Measurements from ENCODE around the gene PELI2. TPM values are rescaled to one million over a fixed set of nuclear protein-coding genes. Genes with fewer than 3 reads are reported as not detected.

The PELI2 gene
- total and polyA plus RNA-seq, 2 experiments from 2014 or later: 8.0 to 24.5 TPM

GRCh38 chr14:56092763-56093162 is 25.4 kb upstream of the PELI2 start:
- Histone ChIP-seq H3K36me3 (ENCODE audit: insufficient read depth) (no peaks in the 10 kb centered on the region), H3K4me1 (ENCODE audit: insufficient read depth) (peaks cover 23% of the 10 kb centered on the region), H2AFZ (peak overlapping the region; percentile 24; the same call in 1 of the 2 replicates), H3K27ac (ENCODE audit: low read depth) (no peak overlapping the region), H3F3A (replicated peaks; ENCODE audit: low read depth) (no peaks in the 10 kb centered on the region), H3K4me2 (no peak overlapping the region), H3K9me2 (ENCODE audit: insufficient read depth) (peaks cover 2% of the 10 kb centered on the region; the same call in 1 of the 2 replicates), H4K20me1 (replicated peaks; ENCODE audit: insufficient read depth) (no peaks in the 10 kb centered on the region), H3K27me3 (ENCODE audit: insufficient read depth) (no peaks in the 10 kb centered on the region), H3K4me3 (no peak overlapping the region), H3K79me2 (replicated peaks; ENCODE audit: insufficient read depth) (no peaks in the 10 kb centered on the region)
- Mint-ChIP-seq H3K27ac (no peak overlapping the region), H3K9me3 (no peaks in the 10 kb centered on the region), H3K27me3 (ENCODE audit: insufficient read depth, low read depth, poor library complexity) (peaks cover 1% of the 10 kb centered on the region), H3K36me3 (ENCODE audit: low read depth) (no peaks in the 10 kb centered on the region), H3K4me1 (peaks cover 27% of the 10 kb centered on the region), H3K4me3 (no peak overlapping the region)
- no peak for TF ChIP-seq REST (IDR thresholded peaks at IDR 0.05; ENCODE audit: unreplicated experiment)
- no peak for TF ChIP-seq EZH2 (IDR thresholded peaks at IDR 0.05; ENCODE audit: low read depth, unreplicated experiment)
- no peak for TF ChIP-seq EZH2phosphoT487 (IDR thresholded peaks at IDR 0.05; ENCODE audit: unreplicated experiment)
- no peak for TF ChIP-seq POLR2AphosphoS5 (IDR thresholded peaks at IDR 0.05; ENCODE audit: low read depth)
- TF ChIP-seq ZNF331 (CRISPR knock-in tag; IDR thresholded peaks at IDR 0.05; ENCODE audit: low read depth): no peak
- no peak for TF ChIP-seq NANOG (IDR thresholded peaks at IDR 0.05; ENCODE audit: borderline replicate concordance)
- no peak for TF ChIP-seq ZNF114 (CRISPR knock-in tag; IDR thresholded peaks at IDR 0.05)
- TF ChIP-seq CTCF (conservative IDR thresholded peaks at IDR 0.05; ENCODE audit: low read depth in 2 of 2): no peak
- TF ChIP-seq JUNB (IDR thresholded peaks at IDR 0.05; ENCODE audit: unreplicated experiment): no peak
- DNase-seq (ENCODE audit: low spot score) (no peak), ATAC-seq (no peak)

- no peaks in the 10 kb centered on the region for H3K27me3 ChIP-seq (ENCODE audit: insufficient read depth)
- peaks cover 3% of the 10 kb centered on the region for H3K27me3 Mint-ChIP-seq (ENCODE audit: insufficient read depth, low read depth, poor library complexity)
- peak overlapping the region; percentile 68 for H3K27ac Mint-ChIP-seq
- H3K4me1 Mint-ChIP-seq: peaks cover 15% of the 10 kb centered on the region; the same call in 2 of the 3 replicates
- peak overlapping the region; percentile 24; the same call in 1 of the 2 replicates for H2AFZ ChIP-seq
- H3K9me3 Mint-ChIP-seq: no peaks in the 10 kb centered on the region
- no peak for DNase-seq (ENCODE audit: low spot score)
- ATAC-seq: no peak
- H3K4me3 ChIP-seq: no peak overlapping the region
- no peaks in the 10 kb centered on the region for H3F3A ChIP-seq (replicated peaks; ENCODE audit: low read depth)
- no peaks in the 10 kb centered on the region for H3K79me2 ChIP-seq (replicated peaks; ENCODE audit: insufficient read depth)
- H3K36me3 Mint-ChIP-seq (ENCODE audit: low read depth): no peaks in the 10 kb centered on the region
- no peak overlapping the region for H3K4me2 ChIP-seq
- no peak overlapping the region for H3K4me3 Mint-ChIP-seq
- no peak overlapping the region for H3K27ac ChIP-seq (ENCODE audit: low read depth)
- peaks cover 11% of the 10 kb centered on the region for H3K4me1 ChIP-seq (ENCODE audit: insufficient read depth)
- H3K36me3 ChIP-seq (ENCODE audit: insufficient read depth): no peaks in the 10 kb centered on the region
- H3K9me2 ChIP-seq (ENCODE audit: insufficient read depth): peaks cover 7% of the 10 kb centered on the region; the same call in 1 of the 2 replicates
- no peaks in the 10 kb centered on the region for H4K20me1 ChIP-seq (replicated peaks; ENCODE audit: insufficient read depth)
- TF ChIP-seq EZH2phosphoT487 (IDR thresholded peaks at IDR 0.05; ENCODE audit: unreplicated experiment) (no peak), STAT1 (IDR thresholded peaks at IDR 0.05; ENCODE audit: unreplicated experiment) (no peak), ZNF462 (CRISPR knock-in tag; IDR thresholded peaks at IDR 0.05) (no peak), JUNB (IDR thresholded peaks at IDR 0.05; ENCODE audit: unreplicated experiment) (no peak), NANOG (IDR thresholded peaks at IDR 0.05; ENCODE audit: borderline replicate concordance) (no peak)
Observed at GRCh38 chr14:56094076-56094475, 24.1 kb upstream of the PELI2 start.

Data from GM23338 (cell line).